H1 (cell line): Measurements from ENCODE around the gene PDE1A. TPM values are rescaled to one million over a fixed set of nuclear protein-coding genes. Genes with fewer than 3 reads are reported as not detected.

Source experiments
- CTCF ChIA-PET: fragments of 300-600 bp; sonication (Branson Sonifier 250); formaldehyde crosslinking; loops from one replicate; lab custom pipeline; 2021; ENCODE audit not compliant: partially characterized antibody; lab: Charles Lee
- POLR2A ChIA-PET: fragments of 300-600 bp; sonication (Branson Sonifier 250); formaldehyde crosslinking; loops from one replicate; lab custom pipeline; 2021; ENCODE audit warnings: inconsistent platforms; ENCODE audit not compliant: partially characterized antibody; lab: Charles Lee
- DNase-seq, 2 experiments: peaks; one replicate each; pipeline versions ENCODE4 v3.0.0 to v3.0.0-alpha.2; 2010 to 2022; ENCODE audit warnings: low spot score in 2 of 2, low read depth in 1 of 2, mixed read lengths in 1 of 2
- FAIRE-seq: peaks from 2 replicates; lab custom pipeline; 2011; peaks lifted over from hg19 to GRCh38; lab: Jason Lieb, UNC
- H2AFZ ChIP-seq: 2 replicates; pipeline ENCODE4 v1.8.1; 2012; ENCODE audit warnings: low read length, inconsistent platforms
- H2AK5ac ChIP-seq: 2 replicates; pipeline ENCODE4 v1.6.1; 2013; ENCODE audit warnings: low read depth, low read length
- H2BK120ac ChIP-seq: replicated peaks from 2 replicates; pipeline ENCODE3; 2013; ENCODE audit warnings: low read depth, low read length, inconsistent platforms
- H2BK12ac ChIP-seq: 2 replicates; pipeline ENCODE4 v1.6.1; 2013; ENCODE audit warnings: low read depth, low read length
- H2BK15ac ChIP-seq: 2 replicates; pipeline ENCODE4 v1.6.1; 2013; ENCODE audit warnings: low read length
- H2BK20ac ChIP-seq: 2 replicates; pipeline ENCODE4 v1.6.1; 2013; ENCODE audit warnings: low read length
- H2BK5ac ChIP-seq: 2 replicates; pipeline ENCODE4 v1.6.1; 2013; ENCODE audit warnings: low read depth, low read length
- H3K14ac ChIP-seq: 2 replicates; pipeline ENCODE4 v1.6.1; 2013; ENCODE audit warnings: inconsistent platforms; ENCODE audit not compliant: insufficient read length
- H3K18ac ChIP-seq: 2 replicates; pipeline ENCODE4 v1.6.1; 2013; ENCODE audit warnings: low read length; ENCODE audit errors: extremely low read depth
- H3K23ac ChIP-seq: 2 replicates; pipeline ENCODE4 v1.6.1; 2013; ENCODE audit warnings: inconsistent platforms; ENCODE audit not compliant: insufficient read length
- H3K23me2 ChIP-seq: 2 replicates; pipeline ENCODE4 v1.6.1; 2013; ENCODE audit warnings: low read depth, low read length
- H3K27ac ChIP-seq: 2 replicates; pipeline ENCODE4 v1.6.1; 2011; ENCODE audit warnings: low read depth, low read length, inconsistent platforms
- H3K27me3 ChIP-seq, 4 experiments: replicated peaks in 1 of 4; 1 replicate in 1 of 4; 2 replicates in 3 of 4; pipeline versions ENCODE4 v1.6.1 to v1.8.1; 2011 to 2013; ENCODE audit warnings: low read length in 3 of 4, mild to moderate bottlenecking in 3 of 4, inconsistent platforms in 2 of 4, mixed read lengths in 2 of 4, moderate library complexity in 1 of 4; ENCODE audit not compliant: control insufficient read depth in 3 of 4, insufficient read depth in 3 of 4; ENCODE audit errors: extremely low read depth in 1 of 4
- H3K36me3 ChIP-seq, 4 experiments: 2 replicates each; pipeline versions ENCODE4 v1.6.1 to v1.8.1; 2011 to 2013; ENCODE audit warnings: mild to moderate bottlenecking in 4 of 4, low read length in 3 of 4, moderate library complexity in 2 of 4, control low read depth in 1 of 4, inconsistent platforms in 1 of 4; ENCODE audit not compliant: insufficient read depth in 4 of 4, control insufficient read depth in 2 of 4
- H3K4ac ChIP-seq: replicated peaks from 2 replicates; pipeline ENCODE3; 2013; ENCODE audit warnings: low read length, low read depth, mixed read lengths, inconsistent platforms; ENCODE audit not compliant: insufficient read length
- H3K4me1 ChIP-seq, 4 experiments: replicated peaks in 1 of 4; 1 replicate in 1 of 4; 2 replicates in 3 of 4; pipeline versions ENCODE4 v1.6.1 to v1.8.1; 2011 to 2013; ENCODE audit warnings: low read length in 3 of 4, inconsistent platforms in 2 of 4, mixed read lengths in 1 of 4; ENCODE audit not compliant: insufficient read depth in 4 of 4, control insufficient read depth in 3 of 4
- H3K4me2 ChIP-seq, 2 experiments: 2 replicates each; pipeline versions ENCODE4 v1.6.1 to v1.8.1; 2011 to 2013; ENCODE audit warnings: low read depth in 2 of 2, low read length in 2 of 2, control low read depth in 1 of 2, inconsistent platforms in 1 of 2, mild to moderate bottlenecking in 1 of 2; ENCODE audit not compliant: insufficient read depth in 1 of 2
- H3K4me3 ChIP-seq, 4 experiments: fragments of 200-600, 300-600 bp in 1 of 4; sonication (generic), shearing (Covaris generic), sonication (Bioruptor Twin) in 1 of 4; 2 replicates each; pipeline versions ENCODE4 v1.5.1 to v1.8.1; 2011 to 2016; ENCODE audit warnings: low read length in 4 of 4, low read depth in 3 of 4, control low read depth in 2 of 4, inconsistent platforms in 2 of 4, mild to moderate bottlenecking in 2 of 4, mixed read lengths in 1 of 4, moderate library complexity in 1 of 4; ENCODE audit not compliant: insufficient read depth in 2 of 4; ENCODE audit errors: extremely low read depth in 1 of 4
- H3K56ac ChIP-seq: replicated peaks from 2 replicates; pipeline ENCODE3; 2013; ENCODE audit warnings: low read depth, mild to moderate bottlenecking, mixed read lengths, low read length, inconsistent platforms; ENCODE audit not compliant: insufficient read length
- H3K79me1 ChIP-seq: 2 replicates; pipeline ENCODE4 v1.6.1; 2013; ENCODE audit warnings: low read depth, low read length, control low read depth
- H3K79me2 ChIP-seq, 2 experiments: 2 replicates each; pipeline versions ENCODE4 v1.6.1 to v1.8.1; 2012 to 2013; ENCODE audit warnings: low read length in 2 of 2, mild to moderate bottlenecking in 2 of 2, inconsistent platforms in 1 of 2; ENCODE audit not compliant: insufficient read depth in 2 of 2, control insufficient read depth in 1 of 2
- H3K9ac ChIP-seq, 4 experiments: replicated peaks in 1 of 4; 1 replicate in 1 of 4; 2 replicates in 3 of 4; pipeline versions ENCODE4 v1.6.1 to v1.8.1; 2011 to 2013; ENCODE audit warnings: low read depth in 3 of 4, low read length in 3 of 4, control low read depth in 2 of 4, mild to moderate bottlenecking in 2 of 4, moderate library complexity in 2 of 4, inconsistent platforms in 1 of 4; ENCODE audit errors: extremely low read depth in 1 of 4
- H3K9me3 ChIP-seq, 2 experiments: 2 replicates each; pipeline versions ENCODE4 v1.6.1 to v1.8.1; 2012 to 2013; ENCODE audit warnings: mild to moderate bottlenecking in 2 of 2, moderate library complexity in 2 of 2, control low read depth in 1 of 2, inconsistent platforms in 1 of 2, low read depth in 1 of 2, low read length in 1 of 2, mixed read lengths in 1 of 2; ENCODE audit not compliant: insufficient read depth in 2 of 2
- H4K20me1 ChIP-seq, 2 experiments: replicated peaks in 1 of 2; 2 replicates each; pipeline versions ENCODE3 to v1.8.1; 2011 to 2013; ENCODE audit warnings: inconsistent platforms in 2 of 2, low read length in 2 of 2, mild to moderate bottlenecking in 1 of 2; ENCODE audit not compliant: insufficient read depth in 2 of 2, control insufficient read depth in 1 of 2
- H4K5ac ChIP-seq: 2 replicates; pipeline ENCODE4 v1.6.1; 2013; ENCODE audit warnings: low read length, low read depth, mixed read lengths, inconsistent platforms; ENCODE audit not compliant: insufficient read length
- H4K8ac ChIP-seq: 2 replicates; pipeline ENCODE4 v1.8.0; 2013; ENCODE audit warnings: mild to moderate bottlenecking, moderate library complexity, low read length, inconsistent platforms; ENCODE audit not compliant: insufficient read depth; ENCODE audit errors: extremely low read depth
- H4K91ac ChIP-seq: replicated peaks from 2 replicates; pipeline ENCODE3; 2013; ENCODE audit warnings: low read length, mixed read lengths, inconsistent platforms; ENCODE audit not compliant: insufficient read length
- ASH2L ChIP-seq: fragments of 200-600, 300-600 bp; sonication (generic); IDR thresholded peaks from one replicate; pipeline ENCODE4 v1.7.1; 2017; ENCODE audit warnings: low read length
- BACH1 ChIP-seq: IDR thresholded peaks from 2 replicates; pipeline ENCODE4 v1.6.1; 2012; ENCODE audit warnings: low read length, improper control_type of control experiment
- CHD2 ChIP-seq: IDR thresholded peaks from 2 replicates; pipeline ENCODE4 v1.6.1; 2012; ENCODE audit warnings: low read length, improper control_type of control experiment
- EZH2 ChIP-seq: fragments of 200-600 bp; sonication (generic); IDR thresholded peaks from 2 replicates; pipeline ENCODE4 v1.7.1; 2012; ENCODE audit warnings: low read depth, mild to moderate bottlenecking, moderate library complexity, low read length, inconsistent platforms; ENCODE audit not compliant: severe bottlenecking
- FOSL1 ChIP-seq: IDR thresholded peaks from 2 replicates; pipeline ENCODE4 v1.6.1; 2011; ENCODE audit warnings: mild to moderate bottlenecking, low read depth, low read length, moderate library complexity; ENCODE audit not compliant: insufficient read depth
- POU5F1 ChIP-seq: IDR thresholded peaks from 2 replicates; pipeline ENCODE4 v1.6.1; 2011; ENCODE audit warnings: low read depth, mild to moderate bottlenecking, low read length, moderate library complexity
- WGBS, 2 experiments: shearing (Covaris generic) in 1 of 2; methylation state at CpG; one replicate each; pipeline versions ENCODE4 v1.1.6 to v1.1.7; 2013 to 2015; ENCODE audit warnings: low lambda C conversion rate in 2 of 2, mixed read lengths in 2 of 2, inconsistent platforms in 1 of 2, low coverage in 1 of 2, missing lambda C conversion rate in 1 of 2; ENCODE audit not compliant: insufficient replicate concordance in 2 of 2, insufficient coverage in 1 of 2, insufficient read length in 1 of 2; ENCODE audit errors: extremely low coverage in 1 of 2, missing lambda C conversion rate in 1 of 2; 5-methylcytosine and 5-hydroxymethylcytosine counted together
- polyA plus RNA-seq, 7 experiments: library from polyadenylated mRNA; depleted of rRNA in 3 of 7; stranded (reverse) in 5 of 7; unstranded in 2 of 7; fragments of >200 nt in 5 of 7; fragments of 200-250 nt in 2 of 7; gene quantifications; 1 replicate in 5 of 7; 2 replicates in 1 of 7; 4 replicates in 1 of 7; pipeline versions ENCODE4 v1.2.1 to v1.2.3, GENCODE V29; 2011 to 2013; ENCODE audit warnings: missing spikeins in 2 of 7, mixed read lengths in 2 of 7
- total RNA-seq: library from RNA; stranded (reverse); fragmentation: NEBNext Ultra II Directional; extraction: Animal tissue kit (Norgen Biotek cat#: 25700); gene quantifications from 2 replicates; pipeline ENCODE4 v1.2.1, GENCODE V29; 2021

The PDE1A gene
- total and polyA plus RNA-seq, 2 of the 8 experiments (the other 6 are each of a cell fraction or from before 2014, with no cell fraction given), result 0.34 TPM; not detected in 1

DNA sequence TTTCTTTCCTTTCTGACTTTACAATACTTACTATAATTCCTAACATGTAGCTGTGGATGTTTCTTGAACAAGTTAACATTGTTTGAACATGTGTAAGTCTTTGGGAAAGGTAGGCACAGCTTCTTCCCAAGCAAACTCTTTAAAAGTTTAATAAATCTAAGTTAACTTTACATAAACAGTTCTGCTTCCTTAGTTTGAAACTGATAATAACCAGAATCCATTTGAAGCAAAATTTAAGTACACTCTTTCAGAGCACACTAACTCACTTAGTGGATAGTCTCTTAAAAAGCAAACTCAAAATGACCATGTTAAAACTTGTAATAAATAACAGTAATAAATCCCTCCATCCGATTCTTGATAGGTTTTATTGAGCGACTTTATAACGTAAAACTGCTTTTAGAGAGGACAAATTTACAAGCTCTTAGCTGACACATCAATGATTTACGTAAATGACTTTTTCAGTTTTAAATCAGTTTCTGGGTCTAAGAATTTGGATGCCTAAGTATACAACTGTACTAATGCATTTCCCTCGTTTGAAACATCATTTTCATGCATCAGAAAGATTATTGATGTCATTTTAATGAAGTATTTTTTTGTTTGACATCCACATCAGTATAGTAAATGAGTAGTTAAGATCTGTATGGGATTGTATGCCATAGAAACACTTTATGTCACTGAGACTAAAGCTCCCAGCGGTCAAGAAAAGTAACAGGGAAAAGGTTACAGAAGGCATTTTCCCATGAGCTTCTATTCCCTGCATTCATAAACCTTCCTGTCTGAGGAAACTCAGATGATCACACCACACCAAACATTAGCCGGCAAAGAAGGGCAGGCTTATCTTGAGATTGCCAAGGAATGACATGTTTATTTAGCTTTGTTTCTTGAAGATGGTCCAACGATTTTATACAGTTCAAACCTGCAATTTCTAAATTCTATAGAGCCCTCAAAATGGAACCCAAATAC lies 67.5 kb downstream of the PDE1A start:
- H2AFZ ChIP-seq, result no peak overlapping the region
- no peak overlapping the region for H2BK5ac ChIP-seq
- no peak overlapping the region for H4K91ac ChIP-seq
- H3K27ac ChIP-seq, result no peak overlapping the region
- no peaks in the 10 kb centered on the region for H3K79me2 ChIP-seq
- no peak overlapping the region for H4K5ac ChIP-seq
- H3K9me3 ChIP-seq, result no peaks in the 10 kb centered on the region
- H3K27me3 ChIP-seq, result peaks cover 0 to 1% (median 0%) of the 10 kb centered on the region in 4 experiments; a peak in 1 of 7 replicates
- no peak overlapping the region for H3K56ac ChIP-seq
- no peak overlapping the region for H2AK5ac ChIP-seq
- H3K4me3 ChIP-seq, result no peak overlapping the region
- H3K36me3 ChIP-seq, result no peaks in the 10 kb centered on the region
- H2BK15ac ChIP-seq, result no peak overlapping the region
- H3K4me1 ChIP-seq, result no peaks in the 10 kb centered on the region
- no peak overlapping the region for H2BK12ac ChIP-seq
- H3K14ac ChIP-seq, result no peak overlapping the region
- H2BK20ac ChIP-seq, result no peak overlapping the region
- no peaks in the 10 kb centered on the region for H3K79me1 ChIP-seq
- no peak overlapping the region for H3K4me2 ChIP-seq
- ChIA-PET CTCF (interaction anchor here (0.7 kb wide), 1 partner anchor 12 kb away, joined by 3 read pairs; no protein-coding TSS in a partner anchor), POLR2A (no interaction called here)
- no peaks in the 10 kb centered on the region for H3K23me2 ChIP-seq
- H2BK120ac ChIP-seq, result no peak overlapping the region
- FAIRE-seq (no peak), DNase-seq (no peak)
- H3K23ac ChIP-seq, result no peak overlapping the region
- no peak overlapping the region for H3K9ac ChIP-seq
- WGBS, 2 experiments, result 91% methylated on average over 8 of the region's 8 CpGs; no CpG with 5 or more reads in 1 of the 2 experiments
- H3K18ac ChIP-seq, result no peak overlapping the region
- no peak overlapping the region for H4K8ac ChIP-seq
- no peaks in the 10 kb centered on the region for H4K20me1 ChIP-seq
- no peak for TF ChIP-seq ASH2L
- no peak for TF ChIP-seq EZH2
- TF ChIP-seq POU5F1, result no peak
- no peak for TF ChIP-seq CHD2
- TF ChIP-seq FOSL1, result no peak
- TF ChIP-seq BACH1, result no peak
- TF ChIP-seq, all 59 proteins: peak for 0
- H3K4ac ChIP-seq, result no peak overlapping the region
